GM18520 (cell line): Measurements from ENCODE around the gene PHC2.
"Not testable (repeated sequence)": the region's sequence is repeated elsewhere in the genome, so short reads cannot be mapped to it uniquely, and the experiment has no call there.

Experiments
- ATAC-seq: cut with Tn5 transposase; IDR thresholded peaks from one replicate; pipeline ENCODE4 v1.9.1; 2021; ENCODE audit not compliant: unreplicated experiment

Gene PHC2

DNA sequence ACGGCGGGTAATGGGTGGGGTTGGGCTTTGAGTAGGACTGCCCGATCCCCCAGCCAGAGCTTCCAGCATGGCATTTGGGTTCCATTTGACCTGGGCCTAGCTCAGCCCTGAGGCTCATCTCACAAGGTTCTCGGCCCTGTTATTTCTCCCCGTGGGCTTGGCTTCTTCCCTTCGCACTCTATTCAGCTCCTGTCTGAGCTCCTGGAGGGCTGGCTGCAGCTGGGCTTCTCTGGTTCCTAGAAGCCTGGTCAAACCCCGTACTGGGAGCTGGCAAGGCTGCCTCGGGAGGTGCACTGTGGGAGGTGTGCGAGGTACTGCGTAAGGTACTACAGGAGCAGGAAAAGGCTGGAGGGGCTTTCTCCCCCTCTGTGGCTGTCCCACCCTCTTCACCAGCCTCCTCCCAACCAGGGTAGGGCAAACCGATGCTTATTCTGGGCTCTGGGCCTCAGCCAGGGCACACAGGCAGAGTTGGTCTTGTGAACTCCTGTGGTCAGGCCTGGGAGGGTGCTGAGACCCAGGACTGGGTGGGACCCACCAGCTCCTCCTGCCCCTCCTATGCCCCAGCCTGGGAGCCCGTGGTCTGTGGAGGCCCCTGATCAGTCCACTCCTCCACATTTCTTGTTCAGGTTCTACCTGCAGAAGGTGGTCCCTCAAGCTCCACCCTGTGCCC, 110.8 kb downstream of the PHC2 start:
- no peak for ATAC-seq

DNA sequence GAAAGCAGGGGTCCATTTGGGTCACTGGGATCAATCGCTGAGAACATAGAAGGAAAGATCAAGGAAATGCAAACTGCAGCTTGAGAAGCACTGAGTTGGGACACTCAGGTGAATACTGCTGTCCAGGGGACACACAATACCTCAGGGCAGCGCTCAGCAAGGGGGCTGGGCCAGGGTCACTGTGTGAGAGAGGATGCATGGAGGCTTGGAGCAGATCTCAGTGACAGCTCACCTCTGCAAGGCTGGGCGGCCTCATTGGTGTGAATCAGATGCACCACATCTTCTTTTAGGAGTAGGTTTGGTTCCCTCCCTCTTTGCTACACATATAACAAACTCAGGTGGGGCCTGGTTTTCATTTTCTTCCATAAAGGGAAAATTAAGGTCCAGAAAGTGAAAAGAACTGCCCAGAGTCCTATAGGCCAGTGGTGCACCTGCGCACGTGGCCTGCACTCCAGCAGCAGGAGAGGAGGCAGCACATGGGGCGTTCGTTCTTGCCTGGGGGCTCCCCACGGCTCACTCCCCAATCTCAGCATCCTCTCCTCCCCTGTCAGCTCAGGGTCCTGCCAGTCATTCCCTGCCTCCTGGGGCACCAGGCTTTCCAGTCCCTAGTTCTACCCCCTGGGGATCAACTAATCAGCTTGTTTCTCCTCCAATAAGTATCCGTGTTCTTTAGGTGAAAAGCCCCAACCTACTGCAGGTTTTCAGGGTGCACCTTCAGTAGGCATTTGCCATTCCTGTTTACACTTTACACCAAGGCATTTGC, 111.5 kb downstream of the PHC2 start:
- no peak for ATAC-seq

DNA sequence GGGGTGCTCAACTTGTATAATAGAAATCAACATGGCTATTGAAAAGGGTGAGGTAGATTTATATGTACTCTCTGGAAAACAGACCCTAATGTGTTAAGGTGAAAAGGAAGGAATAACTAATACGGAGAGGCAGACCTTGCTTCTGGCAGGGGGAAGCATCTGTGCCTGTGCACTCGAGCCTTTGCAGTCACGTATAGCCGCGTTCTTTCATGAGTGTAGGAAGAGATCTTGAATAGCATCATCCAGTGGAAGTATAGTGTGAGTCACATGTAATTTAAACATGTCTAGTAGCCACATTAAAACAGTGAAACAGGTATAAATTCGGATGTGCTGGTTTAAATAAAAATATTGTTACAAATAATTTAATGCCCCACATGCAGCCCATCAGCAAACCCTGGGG, 112.9 kb downstream of the PHC2 start:
- ATAC-seq: no peak

DNA sequence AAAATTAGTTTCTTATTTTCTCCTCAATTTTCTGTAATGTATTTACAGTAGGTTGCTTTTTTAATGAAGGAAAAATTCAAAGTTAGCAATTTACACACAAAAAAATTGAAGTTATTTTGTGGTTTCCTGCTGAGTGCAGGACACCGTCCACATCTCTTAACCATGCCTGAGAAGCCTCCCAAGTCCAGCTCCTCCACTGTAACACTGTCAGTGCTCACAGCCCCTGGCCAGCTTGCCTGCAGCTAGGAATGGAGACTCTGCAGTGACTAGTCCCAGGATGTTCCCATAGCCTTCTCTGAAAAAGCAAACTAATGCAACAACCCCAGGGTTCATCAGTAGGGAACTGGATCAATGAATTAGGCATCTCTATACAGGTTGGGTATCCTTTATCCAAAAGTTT, 113.5 kb downstream of the PHC2 start:
- ATAC-seq: no peak

DNA sequence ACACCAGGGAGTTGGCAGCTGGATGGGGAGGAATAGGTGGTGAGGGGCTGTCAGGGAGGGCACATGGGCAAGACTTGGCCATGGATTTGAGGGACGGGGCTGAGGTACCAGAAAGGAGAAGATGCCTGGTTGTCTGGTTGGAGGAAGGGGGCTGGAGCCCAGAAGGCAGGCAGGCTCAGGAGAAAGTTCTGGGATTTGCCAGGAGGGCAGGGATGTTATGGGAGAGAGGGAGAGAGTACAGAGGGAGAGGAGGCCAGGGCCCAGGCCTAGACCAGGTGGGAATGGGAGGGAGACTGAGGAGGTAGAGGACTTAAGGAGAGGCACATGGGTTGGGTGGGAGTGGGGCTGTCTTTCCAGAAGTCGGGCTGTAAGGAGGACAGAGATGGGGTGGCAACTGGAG, 114.3 kb downstream of the PHC2 start:
- ATAC-seq: no peak

DNA sequence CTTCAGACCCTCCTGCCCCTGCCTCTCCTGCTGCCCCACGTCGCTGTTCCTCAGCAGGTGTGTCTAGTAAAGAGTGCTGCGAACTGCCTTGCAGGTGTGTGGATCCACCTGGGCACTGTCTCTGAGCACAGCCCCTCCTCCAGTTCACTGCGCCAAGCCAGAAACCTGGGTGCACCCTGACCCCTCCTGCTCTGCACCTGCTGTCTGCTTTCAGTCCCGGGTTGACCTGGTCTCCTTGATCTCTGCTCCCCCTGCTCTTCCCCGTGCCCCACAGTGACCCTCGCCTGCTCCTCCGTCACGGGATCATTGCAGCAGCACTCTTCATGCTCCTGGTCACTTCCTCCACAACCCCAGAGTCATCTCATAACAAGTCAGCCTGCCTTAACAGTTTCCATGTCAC, 116.5 kb downstream of the PHC2 start:
- ATAC-seq: no peak

DNA sequence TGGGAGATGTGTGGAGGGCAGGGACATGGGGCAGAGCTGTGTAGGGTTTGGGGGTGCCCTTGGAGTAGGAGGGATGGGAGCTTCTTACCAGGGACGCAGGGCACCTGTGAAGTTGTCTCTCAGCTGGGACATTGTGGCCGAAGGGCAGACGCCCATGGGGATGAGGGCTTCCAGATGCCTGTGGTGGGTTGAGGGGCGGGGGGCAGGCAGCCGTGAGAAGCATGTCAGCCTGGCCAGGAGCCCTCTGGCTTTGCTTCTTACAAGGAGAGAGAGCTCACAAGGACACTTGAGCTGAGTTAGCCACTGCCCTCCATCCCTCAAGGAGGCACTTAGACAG, 118.5 kb downstream of the PHC2 start:
- no peak for ATAC-seq

DNA sequence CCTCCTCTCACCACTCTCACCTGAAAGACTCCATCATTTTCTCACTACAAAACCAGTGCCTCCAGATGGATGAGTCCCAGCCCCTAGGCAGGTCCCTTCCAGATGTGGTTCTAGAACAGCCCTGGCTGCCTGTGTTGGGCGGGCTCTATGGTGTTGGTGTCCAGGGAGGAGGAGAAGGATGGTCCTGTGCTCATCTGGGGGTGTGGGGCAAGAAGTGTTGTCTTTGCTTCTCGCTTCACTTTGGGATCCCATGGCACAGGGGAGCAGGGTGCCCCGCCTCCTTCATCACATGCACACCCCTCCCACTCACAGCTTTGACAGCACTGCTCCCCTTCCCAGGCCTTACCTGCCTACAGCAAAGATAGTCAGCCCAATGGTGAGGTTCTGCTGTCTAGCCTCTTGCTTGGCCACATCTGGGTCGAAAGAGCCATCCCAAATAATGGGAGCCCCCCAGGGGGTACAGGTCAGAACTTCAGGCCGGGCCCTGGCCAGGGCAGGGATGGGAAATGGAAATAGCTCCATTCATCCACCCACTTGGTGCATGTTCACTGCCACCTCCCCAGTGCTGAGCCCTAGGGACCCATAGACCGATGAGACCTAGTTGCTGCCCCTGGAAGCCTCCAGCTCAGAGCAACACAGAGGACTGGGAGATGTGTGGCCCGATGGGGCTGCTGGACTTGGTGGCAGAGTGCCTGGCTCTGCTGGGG, 119.0 kb downstream of the PHC2 start:
- no peak for ATAC-seq

DNA sequence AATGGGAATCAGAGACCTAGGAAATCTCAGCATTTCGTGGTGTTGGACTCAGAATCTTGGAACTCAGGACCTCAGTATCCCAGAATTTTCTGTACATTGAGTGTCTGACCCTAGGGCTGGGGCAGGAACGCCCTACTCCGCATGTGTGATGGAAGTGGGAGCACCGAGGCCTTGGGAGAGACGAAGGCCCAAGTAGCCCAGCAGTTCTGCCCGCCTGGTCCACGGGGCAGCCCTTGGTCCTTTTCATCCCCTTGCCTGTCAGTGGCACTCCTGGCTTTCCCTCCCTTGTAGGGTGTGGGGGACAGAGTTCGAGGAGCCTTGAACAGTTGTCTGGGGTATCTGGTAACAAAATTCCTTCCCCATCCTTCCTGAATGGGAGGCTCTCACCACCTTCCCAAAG, 120.2 kb downstream of the PHC2 start:
- no peak for ATAC-seq

DNA sequence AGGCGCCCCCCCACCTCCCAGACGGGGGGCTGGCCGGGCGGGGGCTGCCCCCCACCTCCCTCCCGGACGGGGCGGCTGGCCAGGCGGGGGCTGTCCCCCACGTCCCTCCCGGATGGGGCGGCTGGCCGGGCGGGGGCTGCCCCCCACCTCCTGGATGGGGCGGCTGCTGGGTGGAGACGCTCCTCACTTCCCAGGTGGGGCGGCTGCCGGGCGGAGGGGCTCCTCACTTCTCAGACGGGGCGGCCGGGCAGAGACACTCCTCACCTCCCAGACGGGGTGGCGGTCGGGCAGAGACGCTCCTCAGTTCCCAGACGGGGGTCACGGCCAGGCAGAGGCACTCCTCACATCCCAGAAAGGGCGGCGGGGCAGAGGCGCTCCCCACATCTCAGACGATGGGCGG, 121.5 kb downstream of the PHC2 start:
- not testable (repeated sequence) for ATAC-seq

DNA sequence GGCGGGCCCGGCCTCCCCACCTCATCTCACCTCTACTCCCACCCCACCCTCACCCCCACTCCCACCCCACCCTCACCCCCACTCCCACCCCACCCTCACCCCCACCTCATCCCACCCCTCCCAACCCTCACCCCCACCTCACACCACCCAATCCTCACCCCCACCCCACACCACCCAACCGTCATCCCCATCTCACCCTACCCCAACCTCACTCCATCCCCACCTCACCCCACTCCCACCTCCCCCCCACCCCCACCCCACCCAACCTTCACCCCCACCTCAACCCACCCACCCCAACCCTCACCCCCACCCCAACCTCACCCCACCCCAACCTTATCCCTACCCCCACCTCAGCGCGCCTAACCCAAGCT, 123.4 kb downstream of the PHC2 start:
- ATAC-seq: no peak

DNA sequence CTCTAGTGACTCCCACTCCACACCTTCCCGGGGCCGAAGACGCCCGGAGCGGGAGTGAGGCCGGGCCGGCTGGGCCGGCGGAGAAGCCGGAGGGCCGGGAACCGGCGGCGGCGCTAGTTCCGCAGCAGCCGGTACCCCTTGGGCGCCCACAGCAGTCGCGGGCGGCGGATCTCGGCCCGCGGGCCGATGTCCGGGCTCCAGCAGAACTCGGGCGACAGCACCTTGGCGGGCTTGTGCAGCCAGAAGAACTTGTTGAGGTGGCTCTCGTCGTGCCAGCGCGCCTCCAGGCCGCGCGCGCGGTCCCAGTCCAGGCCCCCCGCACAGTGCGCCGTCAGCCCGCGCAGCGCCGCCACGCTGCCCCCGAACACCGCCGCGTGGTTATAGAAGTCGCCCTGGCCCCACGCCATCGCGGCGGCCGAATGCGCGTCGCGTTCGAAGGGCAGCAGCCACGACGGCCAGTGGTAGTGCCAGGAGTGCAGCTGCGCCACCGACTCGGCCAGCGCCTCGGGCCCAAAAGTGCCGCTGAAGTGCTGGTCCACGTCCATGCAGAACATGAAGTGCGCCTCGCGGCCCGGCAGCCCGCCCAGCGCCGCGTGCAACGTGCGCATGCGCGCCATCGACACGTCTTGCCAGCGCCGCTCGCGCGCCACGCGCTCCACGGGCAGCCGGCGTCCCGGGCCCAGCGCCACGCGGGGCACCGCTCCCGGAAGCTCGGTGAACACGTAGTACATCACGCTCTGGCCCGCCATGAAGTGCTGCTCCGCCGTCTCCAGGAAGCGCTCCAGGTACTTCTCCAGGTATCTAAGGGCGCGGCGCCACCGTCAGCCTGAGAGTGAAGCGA, 124.0 kb downstream of the PHC2 start:
- ATAC-seq: no peak

DNA sequence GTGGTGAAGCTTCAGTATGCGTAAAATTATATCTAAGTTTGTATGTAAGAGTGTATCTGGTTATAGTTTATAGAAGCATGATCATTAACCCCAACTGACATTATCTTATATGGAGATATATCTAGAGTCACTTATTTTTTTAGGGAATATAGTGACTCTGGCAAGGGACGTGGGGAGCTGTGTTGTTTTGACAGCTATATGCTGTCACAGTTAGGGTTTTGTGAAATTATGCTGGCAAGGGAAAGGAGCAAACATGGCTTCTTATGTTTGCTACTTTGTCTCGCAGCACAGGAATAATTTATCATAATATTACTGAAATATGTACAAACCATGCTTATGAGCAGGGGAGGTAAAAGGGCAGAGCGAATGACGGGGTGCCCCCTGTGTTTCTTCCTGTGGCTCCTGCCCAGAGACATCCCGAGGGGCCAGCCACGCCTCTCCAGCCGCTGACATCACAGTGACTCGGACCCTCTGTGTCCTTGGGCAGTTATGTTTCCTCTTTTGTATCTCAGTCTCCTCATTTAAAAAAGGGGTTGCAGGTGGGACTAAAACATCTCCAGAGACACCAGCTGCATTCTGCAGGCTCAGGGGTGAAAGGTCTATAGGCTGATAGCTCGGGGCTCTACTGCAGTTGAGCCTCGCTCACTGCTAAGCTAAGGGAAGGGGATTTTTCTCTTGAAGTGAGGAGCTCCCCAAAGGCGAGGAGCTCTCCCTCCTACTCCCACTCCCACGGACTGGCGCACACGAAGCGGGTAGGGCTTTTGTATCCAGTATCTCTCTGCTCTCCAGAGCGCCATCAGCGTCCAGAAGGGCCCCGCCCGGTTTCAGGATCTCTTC, 124.9 kb downstream of the PHC2 start:
- no peak for ATAC-seq

DNA sequence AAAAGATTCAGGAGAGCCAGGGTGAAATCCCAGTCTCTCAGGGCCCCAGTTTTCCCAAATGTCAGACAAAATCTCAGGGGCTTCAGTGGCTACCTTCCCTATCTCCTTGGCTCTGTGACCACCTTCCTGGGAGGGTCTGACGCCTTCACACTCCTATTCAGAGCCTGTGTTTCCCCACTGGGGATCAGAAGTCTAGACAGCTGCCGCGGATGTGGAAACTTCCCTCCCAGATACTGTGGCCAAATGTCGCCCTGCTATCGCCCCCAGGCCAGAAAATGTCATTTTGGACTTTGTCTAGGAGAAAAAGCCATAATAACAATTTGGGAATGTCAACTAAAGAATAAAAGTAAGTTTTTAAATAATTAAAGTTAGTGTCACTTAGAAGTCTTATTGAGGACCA, 125.9 kb downstream of the PHC2 start:
- no peak for ATAC-seq

DNA sequence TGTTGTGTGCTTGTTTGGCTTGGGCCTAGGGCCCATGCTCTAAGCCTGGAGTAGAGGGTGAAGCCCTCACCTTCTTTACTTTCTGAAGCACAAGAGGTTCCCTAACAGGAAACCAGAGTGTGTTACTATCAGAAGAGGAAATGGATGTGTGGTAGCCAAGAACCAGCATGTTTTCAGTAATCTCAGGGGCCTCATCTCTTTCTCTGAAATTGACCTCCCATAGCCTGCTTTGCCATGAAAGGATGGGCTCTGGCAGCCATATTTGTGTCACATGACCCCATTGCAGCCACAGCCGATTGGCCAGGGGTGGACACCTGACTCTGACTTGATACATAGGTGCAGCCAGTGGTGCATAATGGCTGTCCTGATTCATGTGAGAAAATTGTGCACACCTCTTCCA, 128.6 kb downstream of the PHC2 start:
- ATAC-seq: no peak

DNA sequence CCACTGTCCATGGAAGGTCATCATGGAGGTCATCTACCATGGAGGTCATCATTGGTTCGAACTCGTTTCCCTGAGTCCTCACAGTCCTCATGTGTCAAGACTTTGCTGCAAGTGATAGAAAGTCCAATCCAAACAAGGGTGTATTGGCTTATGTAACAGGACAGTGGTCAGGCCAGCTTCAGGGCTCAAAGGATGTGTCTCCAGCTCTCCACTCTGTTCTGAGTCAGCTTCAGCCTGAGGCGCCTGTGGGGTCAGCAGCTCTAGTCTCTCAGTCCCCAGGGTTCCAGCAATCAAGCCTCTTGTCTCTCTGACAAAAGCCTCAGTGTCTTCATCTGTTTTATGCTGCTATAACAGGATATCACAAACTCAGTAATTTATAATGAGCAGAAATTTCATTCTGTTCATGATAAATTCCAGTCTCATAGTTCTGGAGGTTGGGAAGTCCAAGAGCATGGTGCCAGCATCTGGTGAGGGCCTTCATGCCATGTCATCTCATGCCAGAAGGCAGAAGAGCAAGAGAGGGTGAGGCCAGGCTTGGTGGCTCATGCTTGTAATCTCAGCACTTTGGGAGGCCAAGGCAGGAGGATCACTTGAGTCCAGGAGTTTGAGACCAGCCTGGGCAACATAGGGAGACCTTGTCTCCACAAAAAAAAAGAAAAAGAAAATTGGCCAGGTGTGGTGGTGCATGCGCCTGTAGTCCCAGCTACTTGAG, 129.5 kb downstream of the PHC2 start:
- no peak for ATAC-seq

DNA sequence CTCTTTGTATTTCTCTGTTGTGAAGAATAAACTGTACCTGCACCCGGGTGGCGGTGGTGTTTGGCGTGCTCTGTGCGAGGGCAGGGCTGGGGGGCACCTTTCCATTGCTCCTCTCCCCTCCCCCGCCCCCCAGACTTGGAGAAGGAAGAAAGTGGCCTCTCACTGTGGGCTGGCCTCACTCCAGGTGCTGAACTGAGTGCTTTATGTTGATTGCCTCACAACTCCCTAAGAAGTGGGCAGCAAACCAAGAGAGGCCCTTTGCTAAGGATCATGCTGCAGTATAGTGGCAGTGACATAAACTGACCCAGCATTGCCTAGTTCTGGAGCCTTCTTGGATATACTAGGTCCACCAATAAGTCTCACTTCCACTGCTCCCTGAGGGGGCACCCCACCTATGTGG, 130.2 kb downstream of the PHC2 start:
- no peak for ATAC-seq

DNA sequence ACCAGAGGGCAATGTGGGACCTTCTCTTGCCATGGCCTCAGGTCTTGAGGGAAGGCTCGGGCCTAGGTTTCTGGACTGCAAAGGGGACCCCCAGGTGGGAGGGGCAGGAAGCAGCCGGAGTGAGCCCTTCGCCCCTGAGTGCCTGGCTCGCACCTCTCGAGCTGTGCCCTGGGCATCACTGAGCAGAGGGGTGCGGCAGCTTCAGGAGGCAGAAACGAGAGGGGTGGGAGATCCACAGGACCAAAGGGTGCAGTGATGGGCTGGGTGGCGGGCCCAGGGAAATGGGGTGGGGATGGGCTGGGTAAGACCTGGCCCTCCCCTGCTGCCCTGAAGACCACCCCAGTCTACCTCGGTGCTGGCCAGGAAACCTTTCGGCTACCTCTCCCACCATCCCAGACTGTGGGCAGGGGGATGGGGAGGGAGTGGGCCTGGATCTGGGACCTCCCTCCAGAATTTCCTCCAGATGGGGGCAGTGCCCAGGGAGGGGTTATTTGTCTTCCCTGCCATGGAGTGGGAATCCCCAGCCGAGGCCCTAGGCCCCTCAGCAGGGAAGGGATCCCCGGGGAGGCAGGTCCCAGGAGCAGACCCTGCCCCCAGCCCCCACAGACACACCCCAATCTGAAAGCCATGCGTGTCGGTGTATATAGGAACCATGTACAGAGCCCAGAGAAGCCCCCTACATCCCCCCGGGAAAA, 131.3 kb downstream of the PHC2 start:
- ATAC-seq: no peak

DNA sequence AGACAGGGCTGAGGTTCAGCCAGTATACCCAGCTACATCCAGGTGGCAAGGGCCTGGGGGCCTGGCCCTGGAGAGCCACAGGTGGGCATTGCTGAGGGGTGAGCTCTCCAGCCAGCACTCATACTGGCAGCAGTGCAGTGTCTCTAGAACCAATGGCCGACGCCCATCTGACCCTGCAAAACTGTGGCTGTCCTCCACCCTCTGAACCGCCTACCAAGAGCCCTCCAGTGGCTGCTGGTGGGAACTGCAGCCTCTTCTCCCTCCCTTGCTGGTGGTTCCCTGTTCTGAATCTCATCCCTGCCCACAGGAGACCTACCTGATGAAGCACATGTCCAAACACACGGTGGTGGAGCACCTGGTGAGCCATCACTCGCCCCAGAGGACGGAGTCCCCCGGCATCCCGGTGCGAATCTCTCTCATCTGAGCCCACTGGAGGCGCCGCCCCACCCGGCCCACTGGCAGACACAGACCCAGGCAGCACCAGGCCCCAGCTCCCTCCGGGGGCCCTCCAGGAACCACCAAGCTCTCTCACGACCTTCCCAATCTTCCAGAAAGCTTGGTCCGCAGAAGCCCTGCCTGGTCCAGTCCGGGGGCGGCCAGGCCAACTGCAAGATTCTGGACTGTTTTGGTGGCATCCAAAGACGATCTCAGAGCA, 132.1 kb downstream of the PHC2 start:
- no peak for ATAC-seq
